CD4-positive, alpha-beta T cell treated with Interleukin-6 at 100 ng/mL for 8 hours (primary cell): ENCODE measurements around the gene KCNQ5.

ENCODE experiments used
- DNase-seq: peaks from one replicate; pipeline ENCODE4 v3.0.0-alpha.2; 2020; ENCODE audit warnings: mixed read lengths, low spot score

Gene KCNQ5

DNA sequence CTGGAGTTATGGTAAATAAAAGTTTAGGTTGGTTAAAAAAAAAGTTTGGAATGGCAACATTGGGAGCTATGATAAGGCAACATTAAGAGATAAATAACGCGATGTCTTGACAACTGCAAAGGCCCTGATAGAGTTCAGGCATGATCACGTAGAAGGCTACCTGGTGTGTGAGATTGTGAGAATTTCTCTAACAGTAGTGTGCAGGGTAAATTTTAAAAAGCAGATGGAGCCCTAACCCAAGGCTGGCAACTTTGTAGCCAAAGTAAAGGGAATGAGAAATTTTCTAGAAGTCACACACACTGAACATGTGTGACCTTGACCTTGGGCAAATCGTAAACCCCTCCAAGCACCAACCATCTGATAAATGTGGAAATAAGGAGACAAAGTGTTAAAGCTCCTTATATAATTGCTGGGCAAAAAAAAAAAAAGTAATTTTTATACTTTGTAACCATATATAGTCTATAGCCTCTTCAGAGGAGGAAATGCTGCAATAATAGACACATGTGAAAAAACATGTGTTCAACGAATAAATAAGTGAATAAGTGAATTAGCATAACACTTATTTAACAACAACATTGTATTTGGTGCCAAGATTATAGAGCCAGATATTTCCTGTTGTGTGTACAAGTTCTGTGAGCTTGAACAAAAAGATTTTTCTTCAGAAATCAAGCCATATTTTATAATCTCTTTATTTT lies 18.2 kb downstream of the KCNQ5 start:
- no peak for DNase-seq

DNA sequence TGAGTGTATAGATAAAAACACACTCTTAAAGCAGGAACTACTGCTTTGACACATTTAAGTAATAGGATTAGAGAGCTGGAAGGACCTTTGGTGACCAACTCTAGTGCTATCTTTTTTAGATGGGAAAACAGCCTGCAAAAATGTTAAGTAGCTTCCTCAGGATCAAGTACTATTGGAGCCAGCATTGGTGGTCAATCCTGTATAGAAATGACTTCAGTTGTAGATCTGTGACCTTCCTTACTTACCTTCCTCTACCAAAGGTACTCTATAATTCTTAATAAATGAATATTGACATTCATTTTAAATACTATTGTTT lies 18.7 kb downstream of the KCNQ5 start:
- DNase-seq = no peak

DNA sequence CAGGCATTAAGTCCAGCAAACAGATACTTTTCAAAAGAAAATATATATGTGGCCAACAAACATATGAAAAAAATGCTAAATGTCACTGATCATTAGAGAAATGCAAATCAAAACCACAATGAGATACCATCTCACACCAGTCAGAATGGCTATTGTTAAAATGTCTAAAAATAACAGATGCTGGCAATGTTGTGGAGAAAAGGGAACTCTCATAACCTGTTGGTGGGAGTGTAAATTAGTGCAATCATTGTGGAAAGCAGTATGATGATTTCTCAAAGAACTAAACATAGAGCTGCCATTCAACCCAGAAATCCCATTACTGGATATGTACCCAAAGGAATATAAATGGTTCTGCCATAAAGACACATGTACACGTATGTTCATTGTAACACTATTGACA lies 20.6 kb downstream of the KCNQ5 start:
- DNase-seq = no peak

DNA sequence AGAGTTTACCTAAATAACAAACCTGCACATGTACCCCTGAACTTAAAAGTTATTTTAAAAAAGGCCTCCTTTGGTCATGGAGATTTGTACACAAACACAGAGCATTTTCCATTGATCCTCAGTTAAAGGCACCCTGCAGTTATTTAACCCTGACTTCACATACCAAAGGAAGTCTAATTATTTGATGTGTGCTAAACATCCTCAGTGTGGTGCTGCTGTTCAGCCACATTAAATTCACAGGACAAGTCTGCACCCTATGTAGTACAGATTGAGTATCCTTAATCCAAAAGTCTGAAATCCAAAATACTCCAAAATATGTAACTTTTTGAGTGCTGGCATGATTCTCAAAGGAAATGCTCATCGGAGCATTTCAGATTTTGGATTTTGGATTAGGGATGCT lies 21.4 kb downstream of the KCNQ5 start:
- DNase-seq = no peak

DNA sequence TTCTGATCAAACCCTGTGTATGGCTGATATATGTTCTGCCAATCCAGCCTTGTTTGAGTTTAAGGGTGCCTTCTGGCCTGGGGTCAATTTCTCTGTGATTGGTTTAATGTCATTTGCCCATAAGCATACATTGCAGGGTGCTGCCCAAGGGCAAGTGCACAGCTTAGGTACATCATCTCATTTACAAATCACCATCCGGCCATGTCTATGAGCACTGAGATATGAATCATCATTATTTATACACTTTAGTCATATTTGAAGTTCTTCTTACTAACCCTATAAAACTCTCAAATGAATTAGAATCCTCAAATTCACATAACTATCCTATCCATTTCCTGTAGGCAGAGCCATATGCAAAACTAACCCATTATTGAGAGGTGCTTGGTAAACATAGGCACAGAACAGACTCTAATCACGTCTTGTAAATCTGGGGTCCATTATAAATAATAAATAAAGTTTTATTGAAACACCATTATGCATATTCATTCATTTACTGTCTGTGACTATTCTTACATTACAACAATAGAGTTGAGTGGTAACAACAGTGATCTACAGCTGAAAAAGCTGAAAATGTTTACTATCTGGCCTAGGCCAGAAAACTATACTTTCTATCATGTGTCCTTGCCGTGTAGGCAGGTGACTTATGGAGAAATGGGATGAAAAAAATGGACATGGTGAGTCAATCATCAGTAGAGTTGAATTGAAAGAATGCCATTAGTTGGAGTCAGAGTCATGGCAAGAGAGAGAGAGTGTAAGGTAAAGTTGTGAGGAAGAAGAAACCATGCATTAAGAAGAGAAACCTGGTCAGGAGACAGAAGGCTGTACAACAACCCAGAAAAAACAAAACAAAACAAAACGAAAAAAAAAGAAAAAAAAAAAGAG lies 25.0 kb downstream of the KCNQ5 start:
- DNase-seq = no peak

DNA sequence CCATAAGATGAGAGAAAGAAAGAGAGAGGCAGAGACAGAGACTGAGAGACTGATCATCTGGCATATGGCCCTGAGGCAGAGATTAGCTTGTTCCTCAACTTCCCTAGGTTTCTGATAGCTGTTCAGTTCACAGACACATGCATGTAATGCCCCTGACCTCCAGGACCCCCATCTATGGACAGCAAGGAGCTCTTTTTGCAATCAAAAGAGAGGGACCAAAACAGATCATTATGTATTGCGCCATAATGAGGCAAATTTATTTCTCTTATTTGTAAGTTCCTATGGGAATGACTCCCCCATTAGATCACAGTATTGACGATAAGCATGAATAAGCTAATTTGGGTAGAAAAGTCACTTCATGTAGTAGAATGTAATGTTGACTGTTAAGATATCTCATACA lies 25.6 kb downstream of the KCNQ5 start:
- DNase-seq = no peak

DNA sequence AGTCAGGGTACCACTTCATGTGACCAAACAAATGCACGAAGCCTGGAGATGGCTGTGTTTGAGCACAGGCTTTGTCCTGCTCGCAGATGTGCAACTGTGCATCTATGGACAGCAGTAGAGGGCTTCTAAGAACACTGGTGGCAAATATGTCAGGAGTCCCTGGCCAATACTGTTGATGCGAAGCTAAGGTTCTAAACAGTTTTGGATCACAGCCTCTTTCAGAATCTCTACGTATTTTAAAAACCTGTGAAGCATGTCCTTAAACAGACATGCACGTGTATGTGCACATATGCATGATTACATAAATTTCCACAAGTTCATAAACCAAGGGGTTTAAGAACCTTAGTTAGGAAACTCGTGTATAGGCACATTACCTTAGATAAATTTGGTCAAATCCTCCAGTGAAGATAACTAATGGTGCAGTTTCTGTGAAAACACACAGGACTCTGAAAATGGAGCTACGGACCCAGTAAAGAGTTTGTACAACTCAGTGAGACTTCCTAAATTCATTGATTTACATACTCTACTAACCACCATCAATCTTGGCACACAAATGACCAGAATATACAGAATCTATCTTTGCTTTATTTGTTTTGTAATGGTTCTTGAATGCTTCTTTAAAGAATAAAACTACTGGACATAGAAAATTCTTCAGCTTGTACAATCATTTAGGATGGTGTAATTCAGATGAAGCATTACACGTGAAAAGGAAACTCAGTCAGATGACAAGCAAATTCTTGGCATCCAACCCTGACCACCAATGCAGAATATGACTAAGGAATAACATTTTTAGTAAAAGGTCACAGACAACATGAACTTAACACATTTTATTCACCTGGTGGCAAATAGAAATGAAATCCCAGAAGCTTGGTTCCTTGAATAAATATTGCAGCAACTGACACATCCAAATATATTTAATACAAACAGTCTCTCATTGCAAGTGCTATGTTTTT lies 27.4 kb downstream of the KCNQ5 start:
- no peak for DNase-seq

DNA sequence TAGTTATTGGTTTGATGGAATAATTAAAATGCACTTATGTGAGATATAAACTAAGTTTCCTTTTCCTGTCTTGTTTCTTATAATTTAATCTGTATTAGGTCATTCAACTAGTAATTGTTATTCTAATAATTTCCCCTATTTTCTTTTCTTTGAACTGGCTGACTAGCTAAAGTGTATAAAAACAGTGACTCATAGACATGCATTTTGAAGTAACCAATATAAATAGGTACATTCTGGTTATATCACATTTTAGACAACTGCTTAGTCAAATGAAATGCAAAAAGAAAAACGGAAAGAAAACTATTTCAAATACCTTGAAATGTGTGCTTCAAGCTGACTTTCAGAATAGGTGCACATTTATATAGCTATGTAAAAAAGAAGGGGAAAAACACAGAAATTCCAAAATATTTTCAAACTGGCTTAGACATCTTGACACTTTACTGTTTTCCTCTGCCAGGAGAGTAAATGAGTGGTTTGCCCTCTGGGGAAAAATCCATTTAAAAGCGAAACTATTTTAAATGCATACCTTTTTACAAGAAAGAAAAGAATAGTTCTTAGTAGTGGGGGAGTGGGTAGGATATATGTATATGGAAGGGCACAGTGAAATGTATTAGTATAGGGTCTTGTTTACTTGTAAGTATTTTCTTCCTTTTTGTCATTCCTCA lies 28.3 kb downstream of the KCNQ5 start:
- no peak for DNase-seq

DNA sequence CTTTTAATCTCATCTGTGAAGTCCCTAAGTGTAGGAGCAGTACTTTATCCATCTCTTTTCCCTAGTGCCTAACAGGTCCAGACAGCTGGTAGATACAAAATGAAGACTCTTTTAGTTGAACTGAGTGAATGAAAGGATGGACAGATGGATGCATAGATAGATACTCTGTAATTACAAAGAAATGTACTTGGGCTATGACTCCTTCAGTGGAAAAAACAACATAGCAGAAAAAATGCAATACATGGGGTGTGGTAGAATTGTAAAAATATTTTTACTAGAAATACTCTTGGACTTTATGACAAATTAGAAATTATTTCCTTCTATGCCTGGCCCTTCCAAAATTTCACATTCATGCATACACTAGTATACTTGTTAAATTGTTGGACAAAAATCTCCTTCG lies 29.3 kb downstream of the KCNQ5 start:
- no peak for DNase-seq

DNA sequence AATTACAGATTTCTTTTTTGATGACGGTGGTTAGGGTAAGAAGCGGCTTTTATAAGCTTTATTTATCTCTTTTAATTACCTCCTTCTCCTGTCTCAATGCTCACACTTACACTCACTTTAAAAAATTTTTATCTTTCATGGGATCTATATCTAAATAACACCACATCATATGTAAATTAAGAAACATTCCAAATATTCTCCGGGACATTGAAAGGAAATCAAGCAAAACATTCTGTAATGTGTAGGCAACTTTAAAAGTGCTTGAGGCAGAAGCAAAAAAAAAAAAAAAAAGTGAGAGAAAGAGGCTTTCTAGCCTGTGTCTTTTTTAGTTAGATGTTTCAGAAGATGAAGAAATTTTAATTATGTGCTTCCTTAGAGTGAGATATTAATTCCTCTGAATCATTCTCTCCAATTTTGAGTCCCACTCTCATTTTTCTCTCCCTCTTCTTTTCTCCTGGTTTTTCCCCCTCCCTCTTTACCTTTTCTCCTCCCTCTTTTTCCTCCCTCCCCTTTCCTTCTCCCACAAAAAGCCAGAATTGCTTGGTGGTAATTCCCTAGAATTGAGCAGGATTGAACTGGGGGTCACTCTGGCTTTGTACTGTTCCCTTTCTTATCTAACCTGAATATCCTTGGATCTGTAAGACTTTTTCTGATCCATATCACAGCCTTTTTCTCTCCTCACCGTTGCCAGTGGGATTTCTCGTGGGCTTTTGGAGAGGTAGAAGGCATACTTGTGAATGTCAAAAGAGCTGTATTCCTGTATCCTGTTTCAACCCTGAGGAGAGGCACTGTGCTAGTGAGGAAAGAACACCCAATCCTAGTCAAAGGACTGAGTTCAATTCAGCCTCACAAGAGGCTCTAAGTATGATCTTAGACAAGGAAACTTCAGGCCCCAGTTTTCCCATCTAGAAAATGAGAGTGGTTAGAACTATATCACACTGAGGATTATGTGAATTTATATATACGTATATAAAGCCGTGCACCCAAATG lies 30.4 kb downstream of the KCNQ5 start:
- no peak for DNase-seq

DNA sequence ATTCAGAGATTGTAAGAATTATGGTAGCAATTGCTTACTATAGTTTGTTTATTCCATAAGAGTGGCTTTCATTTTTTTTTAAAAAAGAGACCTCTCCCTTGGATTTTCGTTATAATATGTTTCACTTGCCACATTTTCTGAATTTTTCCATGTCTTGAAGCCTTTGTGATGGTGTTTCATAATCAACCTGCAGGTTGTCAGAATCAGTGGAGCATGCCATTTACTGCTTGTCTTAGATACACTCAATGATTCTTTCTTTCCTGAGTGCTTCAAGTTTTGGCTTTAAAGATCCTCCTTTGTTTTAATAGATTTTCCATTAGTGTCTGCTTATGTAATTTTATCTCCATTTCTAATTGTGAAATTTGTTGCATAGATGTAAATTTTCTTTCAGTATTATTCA lies 31.2 kb downstream of the KCNQ5 start:
- no peak for DNase-seq

DNA sequence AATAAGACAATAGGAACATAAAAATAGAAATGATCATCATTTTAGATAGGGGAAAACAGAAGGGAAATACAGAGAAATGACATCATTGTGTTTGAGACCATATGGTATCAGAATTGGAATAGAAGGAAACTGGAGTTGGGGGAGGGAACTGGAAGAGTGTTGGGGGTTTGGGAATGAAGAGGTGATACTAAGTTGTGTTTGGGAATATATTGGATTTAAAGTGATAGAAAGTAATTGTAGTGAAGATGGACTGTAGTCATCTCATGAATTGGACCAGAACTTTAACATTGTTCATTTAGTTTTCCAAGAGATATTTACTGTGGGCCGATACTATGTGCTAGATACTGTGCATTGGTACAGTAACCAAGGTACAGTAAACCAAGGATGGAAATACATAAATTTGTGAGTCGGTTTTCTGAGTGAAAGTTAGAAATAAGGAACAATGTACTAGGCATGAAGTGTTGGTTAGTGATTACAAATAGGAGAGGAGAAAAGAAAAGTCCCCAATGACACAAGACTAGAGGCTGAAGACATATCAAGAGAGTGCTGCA lies 32.3 kb downstream of the KCNQ5 start:
- no peak for DNase-seq

DNA sequence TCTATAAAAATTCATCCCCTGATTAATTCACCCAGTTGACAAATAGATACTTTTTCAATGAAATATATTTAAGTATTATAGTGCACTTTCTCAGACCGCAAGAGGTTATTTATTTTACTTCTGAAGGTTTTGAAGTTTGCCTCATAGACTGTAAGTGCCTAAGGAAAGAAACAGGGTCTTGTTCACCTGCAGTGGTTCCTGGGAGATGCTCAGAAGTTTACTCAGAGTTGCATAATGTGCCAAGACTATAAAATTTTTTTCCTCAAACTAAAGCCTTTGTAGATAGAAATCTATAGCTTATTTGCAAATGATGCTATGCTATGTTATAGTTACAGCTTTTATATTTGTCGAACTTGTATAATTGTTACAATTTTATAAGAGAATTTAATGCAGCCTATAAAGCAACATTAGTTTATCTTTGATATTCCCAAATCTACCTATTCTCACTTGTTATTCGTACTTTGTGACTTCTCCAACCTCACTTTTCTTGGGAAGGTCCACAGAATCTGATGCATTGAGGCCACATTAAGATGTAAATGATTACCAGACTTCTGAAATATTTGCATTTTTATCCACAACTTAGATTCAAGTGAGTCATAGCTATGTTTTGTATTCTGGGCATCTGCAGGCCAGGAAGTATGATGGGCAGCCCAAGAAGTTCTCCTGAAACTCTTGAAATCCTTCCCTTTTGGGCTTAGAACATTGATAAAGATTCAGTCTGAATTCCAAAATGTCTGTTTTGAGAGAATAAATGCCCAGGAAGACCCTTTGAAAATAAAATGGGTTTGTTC lies 35.7 kb downstream of the KCNQ5 start:
- DNase-seq = no peak

DNA sequence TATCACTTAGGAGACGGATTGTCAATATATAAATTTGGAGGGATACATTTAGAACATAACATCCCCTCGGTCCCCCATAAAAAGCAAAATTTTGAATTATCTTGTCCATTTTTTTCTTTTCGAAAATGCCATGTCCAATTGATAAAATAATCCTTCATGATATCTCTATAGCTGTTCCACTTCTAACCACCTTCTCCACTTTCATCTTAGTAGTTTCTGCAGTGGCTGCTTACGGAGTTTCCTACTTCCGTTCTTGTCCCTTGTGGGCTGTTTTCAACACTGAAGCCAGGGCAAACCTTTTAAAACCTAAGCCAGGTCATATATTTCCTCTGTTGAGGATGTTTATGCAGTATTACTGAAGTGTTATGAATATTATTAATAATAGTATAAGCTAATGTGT lies 37.9 kb downstream of the KCNQ5 start:
- no peak for DNase-seq

DNA sequence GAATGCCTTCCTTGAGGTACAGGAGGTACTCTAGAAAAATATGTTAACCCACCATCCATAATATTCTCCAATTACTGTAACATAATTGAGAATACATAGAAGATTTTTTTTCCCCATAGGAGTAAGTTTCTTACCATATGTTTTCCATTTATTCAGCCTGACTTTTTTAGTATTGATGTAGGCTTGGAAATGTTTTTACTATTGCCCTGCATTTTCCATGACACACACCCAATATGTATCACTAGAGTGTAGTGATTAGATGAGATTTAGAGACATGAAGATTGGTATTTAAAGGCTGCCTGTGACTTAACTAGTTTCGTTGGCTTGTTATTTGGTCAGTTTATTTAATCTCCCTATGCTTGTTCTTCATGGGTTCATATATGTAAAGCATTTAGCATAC lies 39.5 kb downstream of the KCNQ5 start:
- DNase-seq = no peak

DNA sequence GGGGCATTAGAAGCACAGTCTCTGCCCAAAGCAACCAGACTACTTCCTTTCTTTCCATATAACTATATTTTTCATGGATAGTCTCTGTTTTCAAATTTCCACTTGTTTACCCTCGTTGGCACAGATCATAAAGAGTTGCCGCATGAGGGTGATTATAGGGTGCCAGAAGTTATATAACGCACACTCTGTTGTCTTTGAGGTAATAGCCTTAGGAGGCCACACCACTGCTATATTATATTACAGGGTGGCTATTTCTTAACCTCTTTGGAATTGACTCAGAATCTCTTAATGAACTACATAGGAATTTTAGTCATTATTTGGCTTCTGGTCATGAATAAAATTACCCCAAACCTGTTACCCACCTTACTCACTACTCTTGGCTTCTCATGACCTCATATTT lies 43.7 kb downstream of the KCNQ5 start:
- DNase-seq = no peak

DNA sequence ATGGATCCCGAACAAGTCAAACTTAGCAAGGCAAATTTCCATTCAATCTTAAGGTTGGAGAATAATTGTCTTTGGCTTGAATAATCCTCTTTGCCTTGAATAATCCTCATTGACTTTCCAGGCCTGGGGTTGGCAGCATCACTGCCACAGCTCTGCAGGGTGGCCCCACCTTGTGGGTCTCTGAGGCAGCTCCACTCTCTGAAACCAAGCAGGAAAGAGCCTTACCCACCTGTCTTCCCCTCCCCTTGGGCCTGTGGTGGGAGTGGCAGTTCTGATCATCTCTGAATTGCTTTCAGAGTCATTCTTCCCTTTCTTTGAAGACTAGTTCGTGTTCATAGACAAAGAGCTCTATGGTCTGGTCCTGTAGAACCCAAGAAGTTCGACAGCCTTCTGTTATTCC lies 47.5 kb downstream of the KCNQ5 start:
- peak; percentile 6 for DNase-seq

DNA sequence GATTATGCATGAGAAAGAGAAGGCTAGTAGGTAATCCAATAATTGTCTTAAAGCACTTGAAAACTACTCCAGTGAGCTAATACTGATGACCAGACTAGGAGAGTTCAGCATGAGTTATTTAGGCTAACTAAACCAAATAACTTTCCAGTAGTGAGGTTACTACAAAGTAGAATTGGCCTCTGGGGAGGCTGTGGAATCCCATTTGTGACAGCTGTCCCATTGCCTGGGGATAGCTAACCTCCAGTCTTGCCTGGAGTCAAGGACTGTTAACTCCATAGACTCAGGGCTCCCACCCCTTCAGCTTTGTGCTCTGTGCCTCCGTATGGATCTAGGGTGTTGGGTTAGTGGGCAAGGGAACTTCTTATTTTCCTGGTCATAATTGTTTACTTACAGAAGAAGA lies 51.0 kb downstream of the KCNQ5 start:
- no peak for DNase-seq

DNA sequence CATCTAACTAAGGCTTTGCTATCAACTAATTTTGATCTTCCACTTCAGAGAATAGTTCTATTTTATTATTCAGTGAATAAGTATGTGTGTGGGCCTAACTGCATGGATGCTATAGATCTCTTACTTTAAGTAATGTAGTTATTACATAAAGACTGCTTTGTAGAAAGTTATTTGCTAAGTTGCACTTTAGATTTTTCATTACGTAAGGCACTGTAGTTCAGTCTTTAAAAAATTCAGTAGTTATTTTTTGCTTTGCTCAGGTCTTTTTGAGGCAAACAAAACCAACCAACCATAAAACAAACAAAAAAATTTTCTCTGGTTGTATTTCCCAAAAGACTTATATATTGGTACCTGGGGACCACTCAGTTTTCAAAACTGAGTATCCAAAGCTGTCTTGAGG lies 53.0 kb downstream of the KCNQ5 start:
- DNase-seq = no peak

DNA sequence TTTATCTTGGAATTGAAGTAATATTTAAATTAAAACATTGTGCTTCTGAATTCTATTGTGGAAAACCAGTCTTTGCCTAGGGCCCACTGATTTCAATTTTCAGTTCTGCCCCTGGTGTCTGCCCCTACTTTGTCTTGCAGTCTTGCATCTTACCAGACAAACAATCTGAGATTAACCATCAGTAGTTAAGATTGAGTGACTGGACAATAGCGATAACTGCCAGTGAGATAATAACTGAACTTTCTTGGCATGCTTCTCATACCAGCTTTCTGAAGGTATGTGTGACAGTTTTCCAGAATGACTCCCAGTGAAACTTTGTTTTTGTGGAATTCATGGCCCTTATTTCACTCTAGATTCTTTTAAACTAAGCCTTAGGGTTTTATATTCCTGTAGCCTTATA lies 53.5 kb downstream of the KCNQ5 start:
- no peak for DNase-seq
